Astrocyte (in vitro differentiated cells and primary cell): ENCODE data around the gene PIGN. TPM values are rescaled to one million over a fixed set of nuclear protein-coding genes. Genes with fewer than 3 reads are reported as not detected.

ENCODE experiments used
- DNase-seq: peaks from one replicate; pipeline ENCODE4 v3.0.0-alpha.2; 2010; ENCODE audit warnings: low read depth
- FAIRE-seq: peaks from 2 replicates; lab custom pipeline; 2011; peaks lifted over from hg19 to GRCh38; lab: Jason Lieb, UNC
- H2AFZ ChIP-seq: 2 replicates; pipeline ENCODE4 v1.6.0; 2012; ENCODE audit warnings: low read depth, low read length, inconsistent platforms
- H3K27ac ChIP-seq: 2 replicates; pipeline ENCODE4 v1.5.1; 2011; ENCODE audit warnings: low read depth, low read length, inconsistent platforms
- H3K27me3 ChIP-seq: 2 replicates; pipeline ENCODE4 v1.6.0; 2011; ENCODE audit warnings: low read length, inconsistent platforms; ENCODE audit not compliant: insufficient read depth
- H3K36me3 ChIP-seq: 2 replicates; pipeline ENCODE4 v1.5.1; 2011; ENCODE audit warnings: low read length, inconsistent platforms; ENCODE audit not compliant: insufficient read depth
- H3K4me1 ChIP-seq: 2 replicates; pipeline ENCODE4 v1.5.1; 2011; ENCODE audit warnings: low read length, inconsistent platforms; ENCODE audit not compliant: insufficient read depth
- H3K4me2 ChIP-seq: 2 replicates; pipeline ENCODE4 v1.6.0; 2012; ENCODE audit warnings: low read length, inconsistent platforms
- H3K4me3 ChIP-seq: 2 replicates; pipeline ENCODE4 v1.5.1; 2011; ENCODE audit warnings: low read depth, mild to moderate bottlenecking, low read length, inconsistent platforms; ENCODE audit not compliant: insufficient read depth
- H3K79me2 ChIP-seq: 2 replicates; pipeline ENCODE4 v1.6.0; 2012; ENCODE audit warnings: mild to moderate bottlenecking, low read length, inconsistent platforms; ENCODE audit not compliant: insufficient read depth
- H3K9ac ChIP-seq: 2 replicates; pipeline ENCODE4 v1.6.0; 2012; ENCODE audit warnings: mild to moderate bottlenecking, low read length, inconsistent platforms
- H3K9me3 ChIP-seq: 2 replicates; pipeline ENCODE4 v1.5.1; 2012; ENCODE audit warnings: low read depth, mild to moderate bottlenecking, low read length, inconsistent platforms; ENCODE audit not compliant: insufficient read depth
- H4K20me1 ChIP-seq: 2 replicates; pipeline ENCODE4 v1.6.0; 2012; ENCODE audit warnings: low read length, inconsistent platforms; ENCODE audit not compliant: insufficient read depth
- H3K27ac Mint-ChIP-seq: one replicate; pipeline ENCODE4 v1.8.0; 2021; ENCODE audit warnings: mild to moderate bottlenecking, mixed read lengths; ENCODE audit not compliant: unreplicated experiment
- H3K27me3 Mint-ChIP-seq: one replicate; pipeline ENCODE4 v1.8.0; 2021; ENCODE audit warnings: low read depth, mixed read lengths; ENCODE audit not compliant: unreplicated experiment
- H3K36me3 Mint-ChIP-seq: one replicate; pipeline ENCODE4 v1.8.0; 2021; ENCODE audit warnings: low read depth, mixed read lengths; ENCODE audit not compliant: unreplicated experiment
- H3K4me1 Mint-ChIP-seq: one replicate; pipeline ENCODE4 v1.8.0; 2021; ENCODE audit warnings: low read depth, mixed read lengths; ENCODE audit not compliant: unreplicated experiment
- H3K4me3 Mint-ChIP-seq: one replicate; pipeline ENCODE4 v1.8.0; 2021; ENCODE audit warnings: mild to moderate bottlenecking, moderate library complexity, mixed read lengths; ENCODE audit not compliant: unreplicated experiment
- H3K9me3 Mint-ChIP-seq: one replicate; pipeline ENCODE4 v1.8.0; 2021; ENCODE audit warnings: mild to moderate bottlenecking, mixed read lengths; ENCODE audit not compliant: unreplicated experiment
- CTCF ChIP-seq: IDR thresholded peaks from 2 replicates; pipeline ENCODE4 v1.5.1; 2011; ENCODE audit warnings: low read depth, mild to moderate bottlenecking, inconsistent platforms, low read length, moderate library complexity; ENCODE audit not compliant: insufficient read depth
- EZH2 ChIP-seq: IDR thresholded peaks from 2 replicates; pipeline ENCODE4 v1.6.1; 2012; ENCODE audit warnings: mild to moderate bottlenecking, low read length, inconsistent platforms; ENCODE audit not compliant: insufficient read depth
- total RNA-seq: library from RNA; stranded (reverse); gene quantifications from 2 replicates; pipeline ENCODE4 v1.2.1, GENCODE V29; 2021

The PIGN gene
- total RNA-seq, 1 donor from 2014 or later = 20.0 TPM

GRCh38 chr18:62081761-62082294 lies 105.0 kb downstream of the PIGN start:
- Histone ChIP-seq H3K9me3 (no peaks in the 10 kb centered on the region), H3K27ac (no peak overlapping the region), H3K36me3 (peaks cover 3% of the 10 kb centered on the region), H3K9ac (no peak overlapping the region), H4K20me1 (no peaks in the 10 kb centered on the region), H3K4me2 (no peak overlapping the region), H3K79me2 (no peaks in the 10 kb centered on the region), H3K4me1 (no peaks in the 10 kb centered on the region), H3K27me3 (no peaks in the 10 kb centered on the region), H2AFZ (no peak overlapping the region), H3K4me3 (no peak overlapping the region)
- FAIRE-seq (no peak), DNase-seq (no peak)
- Mint-ChIP-seq H3K9me3 (no peaks in the 10 kb centered on the region), H3K4me1 (peaks cover 2% of the 10 kb centered on the region), H3K27ac (no peak overlapping the region), H3K27me3 (no peaks in the 10 kb centered on the region), H3K36me3 (peaks cover 5% of the 10 kb centered on the region), H3K4me3 (no peak overlapping the region)
- TF ChIP-seq EZH2 = no peak
- no peak for TF ChIP-seq CTCF

- H3K9me3 ChIP-seq = no peaks in the 10 kb centered on the region
- no peaks in the 10 kb centered on the region for H3K36me3 ChIP-seq
- Mint-ChIP-seq H3K27me3 (no peaks in the 10 kb centered on the region), H3K4me1 (peaks cover 2% of the 10 kb centered on the region), H3K9me3 (no peaks in the 10 kb centered on the region), H3K27ac (no peak overlapping the region), H3K36me3 (peaks cover 4% of the 10 kb centered on the region), H3K4me3 (no peak overlapping the region)
- DNase-seq = no peak
- no peaks in the 10 kb centered on the region for H4K20me1 ChIP-seq
- H3K27me3 ChIP-seq = no peaks in the 10 kb centered on the region
- H3K4me3 ChIP-seq = no peak overlapping the region
- no peak overlapping the region for H2AFZ ChIP-seq
- H3K4me2 ChIP-seq = no peak overlapping the region
- TF ChIP-seq CTCF (no peak), EZH2 (no peak)
- H3K79me2 ChIP-seq = no peaks in the 10 kb centered on the region
- H3K27ac ChIP-seq = no peak overlapping the region
- FAIRE-seq = no peak
- H3K4me1 ChIP-seq = no peaks in the 10 kb centered on the region
- H3K9ac ChIP-seq = no peak overlapping the region
Measured at GRCh38 chr18:62081248-62081647, 105.6 kb downstream of the PIGN start.

GRCh38 chr18:62080172-62080900 lies 106.5 kb downstream of the PIGN start:
- Mint-ChIP-seq H3K4me3 (no peak overlapping the region), H3K9me3 (no peaks in the 10 kb centered on the region), H3K4me1 (no peaks in the 10 kb centered on the region), H3K36me3 (peaks cover 3% of the 10 kb centered on the region), H3K27ac (no peak overlapping the region), H3K27me3 (no peaks in the 10 kb centered on the region)
- DNase-seq (no peak), FAIRE-seq (no peak)
- H3K4me2 ChIP-seq = no peak overlapping the region
- no peaks in the 10 kb centered on the region for H3K9me3 ChIP-seq
- no peak overlapping the region for H3K27ac ChIP-seq
- no peak overlapping the region for H2AFZ ChIP-seq
- H3K9ac ChIP-seq = no peak overlapping the region
- TF ChIP-seq CTCF (no peak), EZH2 (no peak)
- H3K4me1 ChIP-seq = no peaks in the 10 kb centered on the region
- no peaks in the 10 kb centered on the region for H3K79me2 ChIP-seq
- no peaks in the 10 kb centered on the region for H3K27me3 ChIP-seq
- H4K20me1 ChIP-seq = no peaks in the 10 kb centered on the region
- H3K4me3 ChIP-seq = no peak overlapping the region
- no peaks in the 10 kb centered on the region for H3K36me3 ChIP-seq
